Ishikawa (cell line): Measurements from ENCODE around the gene ESRRG.

Experiments
- CEBPB ChIP-seq: IDR thresholded peaks from 2 replicates; pipeline ENCODE4 v1.6.1; 2012
- CREB1 ChIP-seq: IDR thresholded peaks from 2 replicates; pipeline ENCODE4 v1.6.1; 2012; ENCODE audit warnings: low read depth
- EGR1 ChIP-seq: IDR thresholded peaks from 2 replicates; pipeline ENCODE4 v1.6.1; 2012
- EP300 ChIP-seq: IDR thresholded peaks from 2 replicates; pipeline ENCODE4 v1.6.1; 2012; ENCODE audit warnings: borderline replicate concordance
- FOXM1 ChIP-seq: IDR thresholded peaks from 2 replicates; pipeline ENCODE4 v1.6.1; 2012; ENCODE audit warnings: low read depth, borderline replicate concordance
- NFIC ChIP-seq: IDR thresholded peaks from 2 replicates; pipeline ENCODE4 v1.6.1; 2012
- RAD21 ChIP-seq: IDR thresholded peaks from 2 replicates; pipeline ENCODE4 v1.6.1; 2012; ENCODE audit warnings: low read depth
- TAF1 ChIP-seq: IDR thresholded peaks from 2 replicates; pipeline ENCODE4 v1.6.1; 2012; ENCODE audit warnings: low read depth, mild to moderate bottlenecking
- TCF12 ChIP-seq: IDR thresholded peaks from 2 replicates; pipeline ENCODE4 v1.6.1; 2012; ENCODE audit warnings: low read depth
- TEAD4 ChIP-seq: IDR thresholded peaks from 2 replicates; pipeline ENCODE4 v1.6.1; 2012
- YY1 ChIP-seq: IDR thresholded peaks from 2 replicates; pipeline ENCODE4 v1.6.1; 2012; ENCODE audit warnings: low read depth
- ZBTB7A ChIP-seq: IDR thresholded peaks from 2 replicates; pipeline ENCODE4 v1.6.1; 2012; ENCODE audit warnings: low read depth
- TF ChIP-seq, protein P1 (sequence below): IDR thresholded peaks from 2 replicates; pipeline ENCODE4 v1.6.1; 2012
- TF ChIP-seq, protein P2 (sequence below): IDR thresholded peaks from 2 replicates; pipeline ENCODE4 v1.6.1; 2012; ENCODE audit warnings: low read depth, mild to moderate bottlenecking
- TF ChIP-seq, protein P3 (sequence below): IDR thresholded peaks from 2 replicates; pipeline ENCODE4 v1.6.1; 2012

Gene ESRRG

DNA sequence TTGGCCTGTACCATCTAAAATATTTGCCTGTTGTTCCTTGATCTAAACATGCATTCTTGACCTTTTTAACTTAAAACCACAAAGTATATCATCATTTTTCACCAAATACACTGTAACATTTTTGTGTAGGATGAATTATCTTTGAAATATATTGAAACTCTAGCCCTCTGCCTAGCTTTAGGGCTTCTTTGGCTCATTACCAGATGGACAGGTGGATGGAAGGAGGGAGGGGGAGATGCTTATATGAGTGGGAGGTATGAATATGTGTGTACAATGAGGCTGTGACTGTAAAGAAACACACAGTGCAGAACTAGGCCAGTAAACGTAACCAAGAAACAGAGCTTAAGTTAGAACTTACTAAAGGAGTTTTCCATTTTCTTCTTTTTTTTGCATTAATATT, 118.5 kb downstream of the ESRRG start:
- TF ChIP-seq TCF12 (no peak), ZBTB7A (no peak)

DNA sequence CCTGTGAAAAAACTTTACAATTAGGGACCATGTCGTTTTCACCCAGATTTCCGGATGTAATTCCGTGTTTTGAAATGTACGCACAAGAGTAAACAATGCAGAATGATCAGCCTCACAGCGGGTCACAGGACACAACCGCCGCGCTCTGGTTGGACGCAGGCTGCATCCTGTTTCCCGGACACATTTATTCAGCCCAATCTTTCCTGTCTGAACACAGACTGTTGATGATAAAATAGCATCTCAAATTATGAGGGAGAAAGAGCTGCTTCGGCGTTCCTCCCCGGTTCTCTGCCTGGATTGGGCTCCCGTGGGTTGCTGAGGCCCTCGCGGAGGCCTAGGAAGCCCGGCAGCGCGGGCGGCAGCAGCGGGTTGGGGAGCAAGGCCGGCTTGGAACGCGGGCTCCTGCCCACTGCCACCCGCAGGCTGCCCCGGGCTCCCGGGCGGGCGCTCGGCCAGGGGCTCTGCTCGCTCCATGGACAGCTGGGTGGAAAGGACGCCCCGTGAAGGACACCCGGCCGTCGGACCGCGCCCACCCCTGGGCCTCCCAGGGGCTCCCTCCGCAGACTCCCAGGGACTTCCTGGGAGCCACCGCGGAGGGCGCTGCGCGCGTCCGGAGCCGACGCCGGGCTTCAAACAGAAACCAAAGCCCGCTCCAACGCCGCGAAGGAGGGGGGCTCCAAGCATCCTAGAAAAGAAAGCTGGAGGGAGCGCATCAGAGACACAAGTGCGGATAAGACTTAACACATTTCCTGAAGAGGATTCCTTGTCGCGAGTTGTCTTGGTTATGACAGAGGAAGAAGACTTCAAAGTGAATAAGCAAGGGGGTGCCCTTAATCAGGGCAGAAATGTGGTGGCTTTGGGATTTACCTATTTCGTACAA, 122.3 kb downstream of the ESRRG start:
- TF ChIP-seq TCF12 (no peak), CEBPB (no peak), RAD21 (no peak), EP300 (no peak), TAF1 (no peak), ZBTB7A (no peak), CREB1 (no peak), NFIC (no peak), TEAD4 (no peak), YY1 (no peak), EGR1 (no peak), FOXM1 (no peak)
- TF ChIP-seq, protein P1, sequence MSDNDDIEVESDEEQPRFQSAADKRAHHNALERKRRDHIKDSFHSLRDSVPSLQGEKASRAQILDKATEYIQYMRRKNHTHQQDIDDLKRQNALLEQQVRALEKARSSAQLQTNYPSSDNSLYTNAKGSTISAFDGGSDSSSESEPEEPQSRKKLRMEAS, result no peak
- TF ChIP-seq, protein P2, sequence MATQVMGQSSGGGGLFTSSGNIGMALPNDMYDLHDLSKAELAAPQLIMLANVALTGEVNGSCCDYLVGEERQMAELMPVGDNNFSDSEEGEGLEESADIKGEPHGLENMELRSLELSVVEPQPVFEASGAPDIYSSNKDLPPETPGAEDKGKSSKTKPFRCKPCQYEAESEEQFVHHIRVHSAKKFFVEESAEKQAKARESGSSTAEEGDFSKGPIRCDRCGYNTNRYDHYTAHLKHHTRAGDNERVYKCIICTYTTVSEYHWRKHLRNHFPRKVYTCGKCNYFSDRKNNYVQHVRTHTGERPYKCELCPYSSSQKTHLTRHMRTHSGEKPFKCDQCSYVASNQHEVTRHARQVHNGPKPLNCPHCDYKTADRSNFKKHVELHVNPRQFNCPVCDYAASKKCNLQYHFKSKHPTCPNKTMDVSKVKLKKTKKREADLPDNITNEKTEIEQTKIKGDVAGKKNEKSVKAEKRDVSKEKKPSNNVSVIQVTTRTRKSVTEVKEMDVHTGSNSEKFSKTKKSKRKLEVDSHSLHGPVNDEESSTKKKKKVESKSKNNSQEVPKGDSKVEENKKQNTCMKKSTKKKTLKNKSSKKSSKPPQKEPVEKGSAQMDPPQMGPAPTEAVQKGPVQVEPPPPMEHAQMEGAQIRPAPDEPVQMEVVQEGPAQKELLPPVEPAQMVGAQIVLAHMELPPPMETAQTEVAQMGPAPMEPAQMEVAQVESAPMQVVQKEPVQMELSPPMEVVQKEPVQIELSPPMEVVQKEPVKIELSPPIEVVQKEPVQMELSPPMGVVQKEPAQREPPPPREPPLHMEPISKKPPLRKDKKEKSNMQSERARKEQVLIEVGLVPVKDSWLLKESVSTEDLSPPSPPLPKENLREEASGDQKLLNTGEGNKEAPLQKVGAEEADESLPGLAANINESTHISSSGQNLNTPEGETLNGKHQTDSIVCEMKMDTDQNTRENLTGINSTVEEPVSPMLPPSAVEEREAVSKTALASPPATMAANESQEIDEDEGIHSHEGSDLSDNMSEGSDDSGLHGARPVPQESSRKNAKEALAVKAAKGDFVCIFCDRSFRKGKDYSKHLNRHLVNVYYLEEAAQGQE, result no peak
- TF ChIP-seq, protein P3, sequence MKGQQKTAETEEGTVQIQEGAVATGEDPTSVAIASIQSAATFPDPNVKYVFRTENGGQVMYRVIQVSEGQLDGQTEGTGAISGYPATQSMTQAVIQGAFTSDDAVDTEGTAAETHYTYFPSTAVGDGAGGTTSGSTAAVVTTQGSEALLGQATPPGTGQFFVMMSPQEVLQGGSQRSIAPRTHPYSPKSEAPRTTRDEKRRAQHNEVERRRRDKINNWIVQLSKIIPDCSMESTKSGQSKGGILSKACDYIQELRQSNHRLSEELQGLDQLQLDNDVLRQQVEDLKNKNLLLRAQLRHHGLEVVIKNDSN, result no peak

DNA sequence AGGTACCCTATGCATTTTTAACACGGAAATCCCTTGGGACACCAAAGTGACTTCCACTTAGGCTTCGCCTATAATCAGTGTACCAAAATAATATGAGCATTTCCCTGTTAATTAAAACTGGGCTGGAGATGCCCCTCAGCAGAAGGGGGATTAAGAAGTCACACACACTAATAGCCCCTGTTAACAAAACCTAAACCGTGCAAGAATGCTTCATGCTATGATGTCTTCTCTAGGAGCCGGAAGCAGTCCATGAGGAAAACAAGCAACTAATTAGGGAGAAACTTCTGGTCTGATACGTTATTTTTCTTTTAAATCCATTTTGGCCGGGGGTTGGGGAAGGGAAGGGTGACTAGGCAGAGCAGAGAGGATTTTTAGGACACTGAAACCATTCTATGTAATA, 123.4 kb downstream of the ESRRG start:
- no peak for TF ChIP-seq TAF1
- TF ChIP-seq TEAD4, result no peak
- no peak for TF ChIP-seq CEBPB
- no peak for TF ChIP-seq RAD21
- no peak for TF ChIP-seq EGR1
- TF ChIP-seq, protein P1, result no peak
- TF ChIP-seq, protein P2, result no peak
- no peak for TF ChIP-seq YY1
- no peak for TF ChIP-seq EP300
- TF ChIP-seq FOXM1, result no peak
- no peak for TF ChIP-seq ZBTB7A
- TF ChIP-seq, protein P3, result no peak

DNA sequence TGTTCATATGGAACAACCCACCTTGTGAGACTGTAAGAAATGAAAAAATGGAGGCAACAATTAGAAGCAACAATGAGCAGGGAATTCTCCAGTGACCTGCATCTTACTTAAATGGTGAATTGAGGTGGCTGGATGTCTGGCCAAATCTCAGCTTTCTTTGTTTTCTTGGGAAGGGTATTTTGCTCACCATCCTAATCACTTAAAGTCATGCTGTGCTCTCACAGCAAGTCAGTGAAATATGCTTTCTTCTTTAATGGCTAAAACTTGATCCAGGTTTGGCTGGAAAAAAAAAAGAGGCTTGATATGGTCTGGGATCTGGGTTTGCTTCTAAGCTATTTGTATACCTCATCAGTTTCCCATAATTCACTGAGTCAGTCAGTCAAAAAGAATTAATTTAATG, 124.8 kb downstream of the ESRRG start:
- TF ChIP-seq EP300 (no peak), YY1 (no peak), NFIC (no peak), CEBPB (no peak), TCF12 (no peak), TAF1 (no peak)
- TF ChIP-seq, protein P3, result no peak
- TF ChIP-seq, protein P1, result no peak

- TF ChIP-seq CREB1, result no peak
- TF ChIP-seq TEAD4, result no peak
- no peak for TF ChIP-seq TCF12
- no peak for TF ChIP-seq EP300
- no peak for TF ChIP-seq ZBTB7A
Observed at GRCh38 chr1:216596281-216596862, 126.9 kb downstream of the ESRRG start.
